ENCODE measurements around the gene LTO1. TPM values are rescaled to one million over a fixed set of nuclear protein-coding genes. Genes with fewer than 3 reads are reported as not detected.
A peak's percentile ranks its signal among the peaks of the same experiment; 100 is the strongest.

LTO1 gene
- total and polyA plus RNA-seq, 10 of the 15 experiments (the other 5 are each of a cell fraction or from before 2014, with no cell fraction given): 2.6 to 27.5 (median 14.4) TPM

DNA sequence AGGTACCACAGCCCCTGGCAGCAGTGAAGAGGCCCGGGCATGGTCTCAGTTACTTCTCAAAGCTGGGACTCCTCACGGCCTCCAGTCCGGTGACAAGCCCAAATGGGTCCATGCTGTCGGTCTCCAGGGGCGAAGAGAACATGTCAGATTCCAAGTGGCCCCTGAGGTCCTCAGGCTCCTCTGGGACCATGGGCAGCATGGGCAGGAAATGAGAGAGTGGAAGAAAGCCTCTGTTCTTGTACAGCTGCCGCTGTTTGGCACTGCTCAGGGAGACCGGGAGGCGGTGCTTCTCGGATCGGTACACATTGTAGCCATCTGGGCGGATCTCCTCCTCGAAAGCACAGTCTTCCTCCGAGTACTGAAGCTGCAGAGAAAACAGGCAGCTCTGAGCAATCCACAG lies 24.1 kb upstream of the LTO1 start:
- H3K79me2 ChIP-seq (ENCODE audit: control insufficient read depth, insufficient read depth, low read length): no peaks in the 10 kb centered on the region
- no peak overlapping the region for H3K27ac ChIP-seq (ENCODE audit: control insufficient read depth, insufficient read depth)
- in situ Hi-C loops (cut with MboI): no loop called here
- peak; percentile 41; the same call in 1 of the 3 replicates for ATAC-seq
- no peaks in the 10 kb centered on the region; the same call in 1 of the 2 replicates for H3K4me1 ChIP-seq (ENCODE audit: control insufficient read depth, insufficient read depth, low read length)
- ChIA-PET CTCF (no interaction called here), SMC1A (ENCODE audit: uncharacterized antibody, unreplicated experiment) (no interaction called here), POLR2A (no interaction called here), RAD21 (ENCODE audit: unreplicated experiment) (no interaction called here)
- no peak overlapping the region for H3K9ac ChIP-seq (ENCODE audit: control insufficient read depth, insufficient read depth, low read length)
- no peak overlapping the region for H3K4me2 ChIP-seq (ENCODE audit: control insufficient read depth, insufficient read depth)
- no peaks in the 10 kb centered on the region for H3K9me3 ChIP-seq (replicated peaks; ENCODE audit: control insufficient read depth, insufficient read depth, low read length)
- intact Hi-C loops (cut with micrococcal nuclease; ENCODE audit: unreplicated experiment): no loop called here
- H4K20me1 ChIP-seq (ENCODE audit: control insufficient read depth, insufficient read depth): no peaks in the 10 kb centered on the region
- H3K4me3 ChIP-seq: no peak overlapping the region
- no peak for DNase-seq (ENCODE audit: low read depth, low spot score)
- 25% methylated on average over 13 of the region's 13 CpGs for WGBS (ENCODE audit: insufficient coverage, insufficient replicate concordance, low lambda C conversion rate, missing lambda C conversion rate)
- no TSS peak for BruUV-seq (replicated peaks)
- TF ChIP-seq WRNIP1 (IDR thresholded peaks at IDR 0.05; ENCODE audit: borderline replicate concordance, low read depth, low read length) (no peak), DPF2 (IDR thresholded peaks at IDR 0.05) (no peak), CHD2 (IDR thresholded peaks at IDR 0.05; ENCODE audit: borderline replicate concordance, low read depth, low read length) (no peak), EZH2 (IDR thresholded peaks at IDR 0.05; ENCODE audit: borderline replicate concordance, control insufficient read depth, low read depth, low read length) (no peak), REST (IDR thresholded peaks at IDR 0.05; ENCODE audit: low read depth, low read length) (no peak), GABPA (IDR thresholded peaks at IDR 0.05; ENCODE audit: low read depth) (no peak), CBX5 (IDR thresholded peaks at IDR 0.05; ENCODE audit: low read depth) (no peak), ZNF217 (IDR thresholded peaks at IDR 0.05) (no peak), TAF1 (IDR thresholded peaks at IDR 0.05; ENCODE audit: borderline replicate concordance, low read depth, low read length) (no peak), GATAD2B (conservative IDR thresholded peaks at IDR 0.05; ENCODE audit: low read depth) (no peak), EP300 (IDR thresholded peaks at IDR 0.05; ENCODE audit: borderline replicate concordance in 1 of 2, control insufficient read depth in 1 of 2, low read depth in 2 of 2, low read length in 2 of 2) (no peak), CEBPB (IDR thresholded peaks at IDR 0.05; ENCODE audit: borderline replicate concordance in 1 of 2, low read depth in 2 of 2, low read length in 2 of 2) (no peak), KLF5 (IDR thresholded peaks at IDR 0.05; ENCODE audit: partially characterized antibody) (no peak), NBN (IDR thresholded peaks at IDR 0.05) (no peak), SPI1 (IDR thresholded peaks at IDR 0.05; ENCODE audit: borderline replicate concordance, insufficient read depth, low read depth, low read length) (no peak), SMAD5 (IDR thresholded peaks at IDR 0.05; ENCODE audit: low read depth) (no peak), NFYA (IDR thresholded peaks at IDR 0.05; ENCODE audit: borderline replicate concordance, low read depth, low read length) (no peak)
- TF ChIP-seq, protein P1, sequence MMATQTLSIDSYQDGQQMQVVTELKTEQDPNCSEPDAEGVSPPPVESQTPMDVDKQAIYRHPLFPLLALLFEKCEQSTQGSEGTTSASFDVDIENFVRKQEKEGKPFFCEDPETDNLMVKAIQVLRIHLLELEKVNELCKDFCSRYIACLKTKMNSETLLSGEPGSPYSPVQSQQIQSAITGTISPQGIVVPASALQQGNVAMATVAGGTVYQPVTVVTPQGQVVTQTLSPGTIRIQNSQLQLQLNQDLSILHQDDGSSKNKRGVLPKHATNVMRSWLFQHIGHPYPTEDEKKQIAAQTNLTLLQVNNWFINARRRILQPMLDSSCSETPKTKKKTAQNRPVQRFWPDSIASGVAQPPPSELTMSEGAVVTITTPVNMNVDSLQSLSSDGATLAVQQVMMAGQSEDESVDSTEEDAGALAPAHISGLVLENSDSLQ (IDR thresholded peaks at IDR 0.05): no peak
- H3K27me3 ChIP-seq (replicated peaks in 1 of 2; ENCODE audit: control insufficient read depth in 2 of 2, insufficient read depth in 2 of 2, low read length in 1 of 2): peaks cover 7 to 9% of the 10 kb centered on the region in 2 experiments
- no peaks in the 10 kb centered on the region for H3K36me3 ChIP-seq (ENCODE audit: control insufficient read depth in 2 of 2, insufficient read depth in 2 of 2, low read length in 1 of 2)
- H2AFZ ChIP-seq (ENCODE audit: control insufficient read depth, low read depth, low read length): no peak overlapping the region; the same call in 1 of the 2 replicates
- no peak for FAIRE-seq
